Pons (tissue), 1 donor: Measurements from ENCODE around the gene SLFN12.
"Not testable (repeated sequence)": the region's sequence is repeated elsewhere in the genome, so short reads cannot be mapped to it uniquely, and the experiment has no call there.

ENCODE experiments used
- DNase-seq: peaks from one replicate; pipeline ENCODE4 v3.0.0-alpha.2; 2016; ENCODE audit warnings: low spot score

Gene SLFN12

GRCh38 chr17:35432176-35433074, at the start of gene SLFN12:
SLFN12 (minus strand) TSS chr17:35432500; CDS start chr17:35423028, 9,472 bp downstream.
- peak; percentile 79 for DNase-seq

- no peak for DNase-seq
Measured at GRCh38 chr17:35479271-35479670, 47.0 kb upstream of the SLFN12 start.

- DNase-seq = no peak
Measured at GRCh38 chr17:35477248-35477647, 44.9 kb upstream of the SLFN12 start.

GRCh38 chr17:35476283-35476820, 44.1 kb upstream of the SLFN12 start:
- DNase-seq = no peak

GRCh38 chr17:35468475-35468874, 36.2 kb upstream of the SLFN12 start:
- DNase-seq = no peak

GRCh38 chr17:35467824-35468223, 35.5 kb upstream of the SLFN12 start:
- no peak for DNase-seq

- no peak for DNase-seq
Measured at GRCh38 chr17:35460354-35460851, 28.1 kb upstream of the SLFN12 start.

GRCh38 chr17:35454035-35454434, 21.7 kb upstream of the SLFN12 start:
- DNase-seq = not testable (repeated sequence)

GRCh38 chr17:35453171-35453570, 20.9 kb upstream of the SLFN12 start:
- DNase-seq = no peak

- DNase-seq = no peak
Measured at GRCh38 chr17:35449371-35449931, 17.2 kb upstream of the SLFN12 start.

- DNase-seq = no peak
Measured at GRCh38 chr17:35448899-35449227, 16.6 kb upstream of the SLFN12 start.

- DNase-seq = peak; percentile 22
Measured at GRCh38 chr17:35448214-35448898, 16.1 kb upstream of the SLFN12 start, which contains the start of gene SLFN13. SLFN13 (minus strand) TSS chr17:35448766; CDS start chr17:35445680, 3,086 bp downstream.

- peak; percentile 17 for DNase-seq
Measured at GRCh38 chr17:35447499-35447898, 15.2 kb upstream of the SLFN12 start.

- DNase-seq = no peak
Measured at GRCh38 chr17:35438433-35438832, 6.1 kb upstream of the SLFN12 start.

GRCh38 chr17:35433075-35433894, 985 bp upstream of the SLFN12 start:
- peak; percentile 34 for DNase-seq

GRCh38 chr17:35429702-35430101, 2.6 kb downstream of the SLFN12 start:
- DNase-seq = no peak

GRCh38 chr17:35428229-35428628, 4.1 kb downstream of the SLFN12 start:
- DNase-seq = no peak

- no peak for DNase-seq
Measured at GRCh38 chr17:35423761-35424160, 8.5 kb downstream of the SLFN12 start.

GRCh38 chr17:35421069-35421468, 11.2 kb downstream of the SLFN12 start:
- not testable (repeated sequence) for DNase-seq

- DNase-seq = no peak
Measured at GRCh38 chr17:35416659-35417058, 15.6 kb downstream of the SLFN12 start.

- DNase-seq = not testable (repeated sequence)
Measured at GRCh38 chr17:35414707-35415106, 17.6 kb downstream of the SLFN12 start.
